ENCODE data around the gene XXYLT1. TPM values are rescaled to one million over a fixed set of nuclear protein-coding genes. Genes with fewer than 3 reads are reported as not detected.

XXYLT1 gene
- polyA plus RNA-seq, 2 of the 4 experiments (the other 2 are of a cell fraction) = 11.9 to 12.0 TPM

GRCh38 chr3:195122261-195122660 is 148.7 kb downstream of the XXYLT1 start:
- Histone ChIP-seq H3K9me3 (no peaks in the 10 kb centered on the region), H3K4me2 (no peak overlapping the region), H3K27ac (no peak overlapping the region), H3K4me3 (no peak overlapping the region), H3K4me1 (0 out of 3 replicates have a peak, but pooled peaks cover 7% of the 10 kb centered on the region)
- FAIRE-seq (no peak), ATAC-seq (no peak), DNase-seq (ENCODE audit: low read depth in 1 of 2, low spot score in 1 of 2) (no peak)
- TF ChIP-seq CHD4 (IDR thresholded peaks at IDR 0.05; ENCODE audit: borderline replicate concordance) = no peak
- no peak for TF ChIP-seq PHF8 (IDR thresholded peaks at IDR 0.05; ENCODE audit: borderline replicate concordance, low read depth)
- no peak for TF ChIP-seq FOSL2 (IDR thresholded peaks at IDR 0.05)
- TF ChIP-seq FOSL2 (CRISPR knock-in tag; IDR thresholded peaks at IDR 0.05) = no peak
- TF ChIP-seq HDAC2 (IDR thresholded peaks at IDR 0.05) = no peak
- TF ChIP-seq NR3C1 (IDR thresholded peaks at IDR 0.05) = no peak
- TF ChIP-seq CBX2 (IDR thresholded peaks at IDR 0.05; ENCODE audit: borderline replicate concordance, low read depth) = no peak
- TF ChIP-seq, protein P1, sequence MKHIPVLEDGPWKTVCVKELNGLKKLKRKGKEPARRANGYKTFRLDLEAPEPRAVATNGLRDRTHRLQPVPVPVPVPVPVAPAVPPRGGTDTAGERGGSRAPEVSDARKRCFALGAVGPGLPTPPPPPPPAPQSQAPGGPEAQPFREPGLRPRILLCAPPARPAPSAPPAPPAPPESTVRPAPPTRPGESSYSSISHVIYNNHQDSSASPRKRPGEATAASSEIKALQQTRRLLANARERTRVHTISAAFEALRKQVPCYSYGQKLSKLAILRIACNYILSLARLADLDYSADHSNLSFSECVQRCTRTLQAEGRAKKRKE (CRISPR knock-in tag; IDR thresholded peaks at IDR 0.05; ENCODE audit: low read depth) = no peak
- TF ChIP-seq JUN (IDR thresholded peaks at IDR 0.05) = no peak
- TF ChIP-seq, protein P2, sequence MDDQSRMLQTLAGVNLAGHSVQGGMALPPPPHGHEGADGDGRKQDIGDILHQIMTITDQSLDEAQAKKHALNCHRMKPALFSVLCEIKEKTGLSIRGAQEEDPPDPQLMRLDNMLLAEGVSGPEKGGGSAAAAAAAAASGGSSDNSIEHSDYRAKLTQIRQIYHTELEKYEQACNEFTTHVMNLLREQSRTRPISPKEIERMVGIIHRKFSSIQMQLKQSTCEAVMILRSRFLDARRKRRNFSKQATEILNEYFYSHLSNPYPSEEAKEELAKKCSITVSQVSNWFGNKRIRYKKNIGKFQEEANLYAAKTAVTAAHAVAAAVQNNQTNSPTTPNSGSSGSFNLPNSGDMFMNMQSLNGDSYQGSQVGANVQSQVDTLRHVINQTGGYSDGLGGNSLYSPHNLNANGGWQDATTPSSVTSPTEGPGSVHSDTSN (IDR thresholded peaks at IDR 0.05) = no peak
- TF ChIP-seq RFX5 (IDR thresholded peaks at IDR 0.05) = no peak
- no peak for TF ChIP-seq E2F6 (IDR thresholded peaks at IDR 0.05; ENCODE audit: borderline replicate concordance, low read depth)
- TF ChIP-seq GATA3 (IDR thresholded peaks at IDR 0.05; ENCODE audit: borderline replicate concordance) = no peak
- TF ChIP-seq NFE2L2 (conservative IDR thresholded peaks at IDR 0.05; ENCODE audit: low read length) = no peak
- no peak for TF ChIP-seq KDM5A (IDR thresholded peaks at IDR 0.05)
- TF ChIP-seq, protein P3, sequence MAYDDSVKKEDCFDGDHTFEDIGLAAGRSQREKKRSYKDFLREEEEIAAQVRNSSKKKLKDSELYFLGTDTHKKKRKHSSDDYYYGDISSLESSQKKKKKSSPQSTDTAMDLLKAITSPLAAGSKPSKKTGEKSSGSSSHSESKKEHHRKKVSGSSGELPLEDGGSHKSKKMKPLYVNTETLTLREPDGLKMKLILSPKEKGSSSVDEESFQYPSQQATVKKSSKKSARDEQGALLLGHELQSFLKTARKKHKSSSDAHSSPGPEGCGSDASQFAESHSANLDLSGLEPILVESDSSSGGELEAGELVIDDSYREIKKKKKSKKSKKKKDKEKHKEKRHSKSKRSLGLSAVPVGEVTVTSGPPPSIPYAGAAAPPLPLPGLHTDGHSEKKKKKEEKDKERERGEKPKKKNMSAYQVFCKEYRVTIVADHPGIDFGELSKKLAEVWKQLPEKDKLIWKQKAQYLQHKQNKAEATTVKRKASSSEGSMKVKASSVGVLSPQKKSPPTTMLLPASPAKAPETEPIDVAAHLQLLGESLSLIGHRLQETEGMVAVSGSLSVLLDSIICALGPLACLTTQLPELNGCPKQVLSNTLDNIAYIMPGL (CRISPR knock-in tag; IDR thresholded peaks at IDR 0.05; ENCODE audit: borderline replicate concordance) = no peak
- no peak for TF ChIP-seq TFCP2L1 (CRISPR knock-in tag; IDR thresholded peaks at IDR 0.05)
- no peak for TF ChIP-seq CHD2 (IDR thresholded peaks at IDR 0.05; ENCODE audit: low read length, partially characterized antibody)
- TF ChIP-seq, protein P4, sequence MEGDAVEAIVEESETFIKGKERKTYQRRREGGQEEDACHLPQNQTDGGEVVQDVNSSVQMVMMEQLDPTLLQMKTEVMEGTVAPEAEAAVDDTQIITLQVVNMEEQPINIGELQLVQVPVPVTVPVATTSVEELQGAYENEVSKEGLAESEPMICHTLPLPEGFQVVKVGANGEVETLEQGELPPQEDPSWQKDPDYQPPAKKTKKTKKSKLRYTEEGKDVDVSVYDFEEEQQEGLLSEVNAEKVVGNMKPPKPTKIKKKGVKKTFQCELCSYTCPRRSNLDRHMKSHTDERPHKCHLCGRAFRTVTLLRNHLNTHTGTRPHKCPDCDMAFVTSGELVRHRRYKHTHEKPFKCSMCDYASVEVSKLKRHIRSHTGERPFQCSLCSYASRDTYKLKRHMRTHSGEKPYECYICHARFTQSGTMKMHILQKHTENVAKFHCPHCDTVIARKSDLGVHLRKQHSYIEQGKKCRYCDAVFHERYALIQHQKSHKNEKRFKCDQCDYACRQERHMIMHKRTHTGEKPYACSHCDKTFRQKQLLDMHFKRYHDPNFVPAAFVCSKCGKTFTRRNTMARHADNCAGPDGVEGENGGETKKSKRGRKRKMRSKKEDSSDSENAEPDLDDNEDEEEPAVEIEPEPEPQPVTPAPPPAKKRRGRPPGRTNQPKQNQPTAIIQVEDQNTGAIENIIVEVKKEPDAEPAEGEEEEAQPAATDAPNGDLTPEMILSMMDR (IDR thresholded peaks at IDR 0.05) = no peak
- TF ChIP-seq SMC3 (IDR thresholded peaks at IDR 0.05) = no peak
- TF ChIP-seq CEBPB (IDR thresholded peaks at IDR 0.05) = no peak
- ChIA-PET POLR2A (no interaction called here), CTCF (interaction anchor here (0.8 to 1.9 kb wide), 4 partner anchors 16 to 780 kb away, joined by 3 to 6 read pairs (median 4); no protein-coding TSS in a partner anchor)
- WGBS (ENCODE audit: missing lambda C conversion rate) = 95% methylated on average over 3 of the region's 4 CpGs

DNA sequence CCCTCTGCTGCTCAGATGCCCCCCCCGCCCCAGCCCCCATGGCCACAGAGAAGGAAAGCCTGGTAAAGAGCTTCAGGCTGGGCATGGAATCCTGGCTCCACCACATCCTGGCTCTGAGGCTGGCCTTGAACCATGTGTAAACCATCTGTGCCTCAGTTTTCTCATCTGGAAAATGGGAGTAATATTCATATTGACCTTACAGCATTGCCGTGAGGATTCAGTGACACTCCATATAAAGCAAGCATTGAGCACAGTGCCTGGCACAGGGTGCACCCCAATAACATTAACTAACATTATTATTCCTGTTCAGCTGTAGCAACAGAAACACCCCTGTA is 150.7 kb downstream of the XXYLT1 start:
- no CpG with 5 or more reads among the region's 2 CpGs for WGBS (ENCODE audit: missing lambda C conversion rate)
- Histone ChIP-seq H3K9me3 (no peaks in the 10 kb centered on the region), H3K4me1 (0 out of 3 replicates have a peak, but pooled peaks cover 7% of the 10 kb centered on the region), H3K4me3 (no peak overlapping the region), H3K4me2 (no peak overlapping the region), H3K27ac (peak overlapping the region in 1 of 2 experiments; percentile 73; a peak in 3 of 6 replicates)
- ChIA-PET CTCF (interaction anchor here (0.5 to 2.6 kb wide), 2 partner anchors 13 to 75 kb away, joined by 3 to 15 read pairs; no protein-coding TSS in a partner anchor), POLR2A (no interaction called here)
- FAIRE-seq (no peak), DNase-seq (ENCODE audit: low read depth in 1 of 2, low spot score in 1 of 2) (no peak), ATAC-seq (no peak; a peak in 1 of 6 replicates)
- TF ChIP-seq ZSCAN20 (CRISPR knock-in tag; IDR thresholded peaks at IDR 0.05) = no peak
- TF ChIP-seq RFX5 (IDR thresholded peaks at IDR 0.05) = no peak
- TF ChIP-seq RAD21 (conservative IDR thresholded peaks at IDR 0.05 in 1 of 2, IDR thresholded peaks at IDR 0.05 in 1 of 2) = no peak
- no peak for TF ChIP-seq RARB (CRISPR knock-in tag; IDR thresholded peaks at IDR 0.05)
- TF ChIP-seq NPAS2 (CRISPR knock-in tag; IDR thresholded peaks at IDR 0.05; ENCODE audit: borderline replicate concordance) = no peak
- no peak for TF ChIP-seq MYC (IDR thresholded peaks at IDR 0.05; ENCODE audit: borderline replicate concordance, low read length)
- TF ChIP-seq E2F6 (IDR thresholded peaks at IDR 0.05; ENCODE audit: borderline replicate concordance, low read depth) = no peak
- no peak for TF ChIP-seq CEBPB (IDR thresholded peaks at IDR 0.05)
- TF ChIP-seq, protein P5, sequence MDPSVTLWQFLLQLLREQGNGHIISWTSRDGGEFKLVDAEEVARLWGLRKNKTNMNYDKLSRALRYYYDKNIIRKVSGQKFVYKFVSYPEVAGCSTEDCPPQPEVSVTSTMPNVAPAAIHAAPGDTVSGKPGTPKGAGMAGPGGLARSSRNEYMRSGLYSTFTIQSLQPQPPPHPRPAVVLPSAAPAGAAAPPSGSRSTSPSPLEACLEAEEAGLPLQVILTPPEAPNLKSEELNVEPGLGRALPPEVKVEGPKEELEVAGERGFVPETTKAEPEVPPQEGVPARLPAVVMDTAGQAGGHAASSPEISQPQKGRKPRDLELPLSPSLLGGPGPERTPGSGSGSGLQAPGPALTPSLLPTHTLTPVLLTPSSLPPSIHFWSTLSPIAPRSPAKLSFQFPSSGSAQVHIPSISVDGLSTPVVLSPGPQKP (IDR thresholded peaks at IDR 0.05; ENCODE audit: low read depth, low read length) = no peak
- TF ChIP-seq KDM1A (IDR thresholded peaks at IDR 0.05; ENCODE audit: low read depth) = no peak
- TF ChIP-seq CHD4 (IDR thresholded peaks at IDR 0.05; ENCODE audit: borderline replicate concordance) = no peak
- TF ChIP-seq MAX (IDR thresholded peaks at IDR 0.05) = no peak
- no peak for TF ChIP-seq BHLHE40 (IDR thresholded peaks at IDR 0.05; ENCODE audit: low read depth, low read length)
- no peak for TF ChIP-seq ESRRA (IDR thresholded peaks at IDR 0.05; ENCODE audit: borderline replicate concordance, low read length)

All from A549 (cell line).